Colonic mucosa (tissue), 4 donors: ENCODE data around the gene GPR137. TPM values are rescaled to one million over a fixed set of nuclear protein-coding genes. Genes with fewer than 3 reads are reported as not detected.
"Not testable (repeated sequence)": the region's sequence is repeated elsewhere in the genome, so short reads cannot be mapped to it uniquely, and the experiment has no call there.

Experiments
- DNase-seq: peaks from one replicate; pipeline ENCODE4 v3.0.0-alpha.2; 2020
- H3K27ac ChIP-seq: fragments of 200-600 bp; one replicate; pipeline ENCODE4 v1.8.0; 2021
- H3K27me3 ChIP-seq: fragments of 200-600 bp; one replicate; pipeline ENCODE4 v1.8.0; 2021
- H3K36me3 ChIP-seq: fragments of 200-600 bp; one replicate; pipeline ENCODE4 v1.8.0; 2021
- H3K4me1 ChIP-seq: fragments of 200-600 bp; one replicate; pipeline ENCODE4 v1.8.0; 2021; ENCODE audit warnings: mild to moderate bottlenecking
- H3K4me3 ChIP-seq: fragments of 200-600 bp; one replicate; pipeline ENCODE4 v1.8.0; 2021
- H3K9ac ChIP-seq, 2 donors: one replicate each; pipeline ENCODE4 v1.7.0; 2013; ENCODE audit warnings: control low read depth in 2 of 2, low read depth in 2 of 2, low read length in 2 of 2
- H3K9me3 ChIP-seq: fragments of 200-600 bp; one replicate; pipeline ENCODE4 v1.8.0; 2021
- intact Hi-C: fragments of 100-400 bp; cut with DNase I; formaldehyde crosslinking; loops from one replicate; pipeline ENCODE4 v1.14.1; 2022
- total RNA-seq, 2 donors: library from RNA; stranded (reverse); fragmentation: NEBNext Ultra II Directional in 1 of 2; extraction: Animal tissue kit (Norgen Biotek cat#: 25700) in 1 of 2; gene quantifications; one replicate each; pipeline ENCODE4 v1.2.1, GENCODE V29; 2021
- TF ChIP-seq, protein P1 (sequence below): fragments of 200-600 bp; IDR thresholded peaks from one replicate; pipeline ENCODE4 v1.8.0; 2022; ENCODE audit warnings: antibody characterized with exemption, mild to moderate bottlenecking
- donor health status: healthy.
- donor health status: DM: no; HTN: no; CAD: no.
- donor health status: DM: no; HTN: no; CAD: no.

GPR137 gene
- total RNA-seq, 2 donors from 2014 or later, result 36.0 to 58.8 TPM

DNA sequence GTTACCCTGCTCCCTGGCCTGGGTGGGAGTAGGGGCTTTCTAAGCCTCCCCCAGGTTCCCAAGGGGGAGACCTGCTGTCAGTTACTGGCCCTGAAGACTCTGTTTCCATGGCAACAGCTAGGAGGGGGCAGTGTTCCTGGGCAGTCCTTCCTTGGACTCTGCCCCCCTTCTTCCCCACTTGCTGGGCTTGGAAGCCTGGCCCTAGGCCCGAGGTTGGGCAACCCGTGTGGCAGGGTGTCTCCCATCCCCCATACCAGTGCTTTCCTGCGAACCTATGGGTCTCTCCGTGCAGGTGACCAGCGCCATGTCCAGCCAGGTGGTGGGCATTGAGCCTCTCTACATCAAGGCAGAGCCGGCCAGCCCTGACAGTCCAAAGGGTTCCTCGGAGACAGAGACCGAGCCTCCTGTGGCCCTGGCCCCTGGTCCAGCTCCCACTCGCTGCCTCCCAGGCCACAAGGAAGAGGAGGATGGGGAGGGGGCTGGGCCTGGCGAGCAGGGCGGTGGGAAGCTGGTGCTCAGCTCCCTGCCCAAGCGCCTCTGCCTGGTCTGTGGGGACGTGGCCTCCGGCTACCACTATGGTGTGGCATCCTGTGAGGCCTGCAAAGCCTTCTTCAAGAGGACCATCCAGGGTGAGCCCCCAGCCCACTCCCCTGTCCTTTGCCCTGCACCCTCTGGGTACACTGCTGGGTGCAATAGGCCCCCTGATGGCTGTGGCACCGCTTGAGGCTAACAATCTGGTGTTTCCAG lies 21.4 kb downstream of the GPR137 start:
- Histone ChIP-seq H3K9ac (peak overlapping the region; percentile 65 to 98), H3K4me1 (peaks cover 13% of the 10 kb centered on the region), H3K36me3 (no peaks in the 10 kb centered on the region), H3K27me3 (no peaks in the 10 kb centered on the region), H3K4me3 (peak overlapping the region; percentile 61), H3K9me3 (no peaks in the 10 kb centered on the region), H3K27ac (peak overlapping the region; percentile 85)
- DNase-seq, result peak; percentile 62
- intact Hi-C loops, result no loop called here
- TF ChIP-seq, protein P1, sequence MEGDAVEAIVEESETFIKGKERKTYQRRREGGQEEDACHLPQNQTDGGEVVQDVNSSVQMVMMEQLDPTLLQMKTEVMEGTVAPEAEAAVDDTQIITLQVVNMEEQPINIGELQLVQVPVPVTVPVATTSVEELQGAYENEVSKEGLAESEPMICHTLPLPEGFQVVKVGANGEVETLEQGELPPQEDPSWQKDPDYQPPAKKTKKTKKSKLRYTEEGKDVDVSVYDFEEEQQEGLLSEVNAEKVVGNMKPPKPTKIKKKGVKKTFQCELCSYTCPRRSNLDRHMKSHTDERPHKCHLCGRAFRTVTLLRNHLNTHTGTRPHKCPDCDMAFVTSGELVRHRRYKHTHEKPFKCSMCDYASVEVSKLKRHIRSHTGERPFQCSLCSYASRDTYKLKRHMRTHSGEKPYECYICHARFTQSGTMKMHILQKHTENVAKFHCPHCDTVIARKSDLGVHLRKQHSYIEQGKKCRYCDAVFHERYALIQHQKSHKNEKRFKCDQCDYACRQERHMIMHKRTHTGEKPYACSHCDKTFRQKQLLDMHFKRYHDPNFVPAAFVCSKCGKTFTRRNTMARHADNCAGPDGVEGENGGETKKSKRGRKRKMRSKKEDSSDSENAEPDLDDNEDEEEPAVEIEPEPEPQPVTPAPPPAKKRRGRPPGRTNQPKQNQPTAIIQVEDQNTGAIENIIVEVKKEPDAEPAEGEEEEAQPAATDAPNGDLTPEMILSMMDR, result no peak

DNA sequence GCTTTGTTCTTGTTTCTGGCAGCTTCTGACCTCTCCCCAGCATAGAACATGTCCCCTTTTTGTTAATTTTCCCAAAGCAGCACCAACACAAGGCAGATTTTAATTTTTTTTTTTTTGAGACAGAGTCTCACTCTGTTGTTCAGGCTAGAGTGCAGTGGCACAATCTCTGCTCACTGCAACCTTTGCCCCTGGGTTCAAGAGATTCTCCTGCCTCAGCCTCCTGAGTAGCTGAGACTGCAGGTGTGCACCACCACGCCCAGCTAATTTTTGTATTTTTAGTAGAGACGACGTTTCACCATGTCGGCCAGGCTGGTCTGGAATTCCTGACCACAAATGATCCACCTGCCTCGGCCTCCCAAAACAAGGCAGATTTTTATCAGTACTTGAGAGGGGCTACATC lies 22.1 kb downstream of the GPR137 start:
- H3K9ac ChIP-seq, result peak overlapping the region; percentile 65 to 98
- DNase-seq, H3K4me3 ChIP-seq, H3K9me3 ChIP-seq, intact Hi-C loops, H3K27me3 ChIP-seq, H3K27ac ChIP-seq, H3K36me3 ChIP-seq: not testable (repeated sequence)
- peaks cover 13% of the 10 kb centered on the region for H3K4me1 ChIP-seq

DNA sequence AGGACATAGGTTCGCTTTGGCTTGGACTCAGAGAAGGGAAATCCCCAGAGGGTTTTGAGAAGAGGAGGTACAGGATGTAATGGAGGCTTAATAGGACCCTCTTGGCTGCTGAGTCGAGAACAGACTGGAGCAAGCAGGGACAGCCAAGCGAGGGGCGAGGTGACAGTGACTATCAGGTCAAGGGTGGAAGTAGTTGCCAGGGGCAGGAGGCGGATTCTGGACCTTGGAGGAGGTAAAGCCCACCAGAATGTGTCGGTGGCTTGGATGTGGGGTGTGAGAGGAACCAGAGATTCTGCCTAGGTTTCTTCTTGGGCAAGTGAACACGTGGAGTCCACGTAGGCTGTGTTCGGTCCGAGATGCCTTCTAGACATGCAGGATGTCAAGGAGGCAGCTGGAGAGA lies 27.3 kb downstream of the GPR137 start:
- no peaks in the 10 kb centered on the region for H3K9me3 ChIP-seq
- H3K36me3 ChIP-seq, result no peaks in the 10 kb centered on the region
- no peak overlapping the region for H3K4me3 ChIP-seq
- no peaks in the 10 kb centered on the region for H3K27me3 ChIP-seq
- intact Hi-C loops, result no loop called here
- H3K27ac ChIP-seq, result peak overlapping the region; percentile 12
- no peak for DNase-seq
- TF ChIP-seq, protein P1, result no peak
- H3K9ac ChIP-seq, result peak overlapping the region in 1 of 2 donors; percentile 1
- peaks cover 12% of the 10 kb centered on the region for H3K4me1 ChIP-seq

DNA sequence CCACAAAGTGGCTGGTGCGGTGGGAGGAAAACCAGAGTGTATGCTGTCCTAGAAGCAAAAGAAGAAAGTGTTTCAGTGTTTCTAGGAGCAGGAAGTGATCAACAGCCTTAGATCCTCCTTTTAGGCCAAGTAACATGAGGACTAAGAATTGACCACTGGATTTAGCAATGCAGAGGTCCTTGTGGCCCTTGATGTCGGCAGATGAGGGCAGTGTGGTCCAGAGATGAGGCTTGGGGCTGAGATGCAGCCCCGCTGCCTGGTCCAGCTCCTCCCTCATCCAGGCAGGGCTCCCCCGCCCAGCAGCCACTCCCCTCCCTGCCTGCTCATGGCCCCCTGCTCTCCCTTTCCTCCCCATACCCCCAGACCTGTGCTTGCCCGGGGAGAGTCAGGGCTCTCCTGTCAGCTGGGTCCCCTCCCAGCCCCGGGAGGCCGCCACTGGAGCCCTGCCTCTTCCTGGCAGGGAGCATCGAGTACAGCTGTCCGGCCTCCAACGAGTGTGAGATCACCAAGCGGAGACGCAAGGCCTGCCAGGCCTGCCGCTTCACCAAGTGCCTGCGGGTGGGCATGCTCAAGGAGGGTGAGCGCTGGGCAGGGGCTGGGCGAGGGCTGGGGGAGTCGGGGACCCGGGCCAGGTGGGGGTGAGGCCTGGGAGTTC lies 28.0 kb downstream of the GPR137 start:
- H3K36me3 ChIP-seq, result no peaks in the 10 kb centered on the region
- H3K9me3 ChIP-seq, result no peaks in the 10 kb centered on the region
- H3K4me3 ChIP-seq, result no peak overlapping the region
- peak overlapping the region; percentile 1 to 3 for H3K9ac ChIP-seq
- DNase-seq, result no peak
- TF ChIP-seq, protein P1, result no peak
- intact Hi-C loops, result no loop called here
- peaks cover 12% of the 10 kb centered on the region for H3K4me1 ChIP-seq
- no peaks in the 10 kb centered on the region for H3K27me3 ChIP-seq
- peak overlapping the region; percentile 12 for H3K27ac ChIP-seq

DNA sequence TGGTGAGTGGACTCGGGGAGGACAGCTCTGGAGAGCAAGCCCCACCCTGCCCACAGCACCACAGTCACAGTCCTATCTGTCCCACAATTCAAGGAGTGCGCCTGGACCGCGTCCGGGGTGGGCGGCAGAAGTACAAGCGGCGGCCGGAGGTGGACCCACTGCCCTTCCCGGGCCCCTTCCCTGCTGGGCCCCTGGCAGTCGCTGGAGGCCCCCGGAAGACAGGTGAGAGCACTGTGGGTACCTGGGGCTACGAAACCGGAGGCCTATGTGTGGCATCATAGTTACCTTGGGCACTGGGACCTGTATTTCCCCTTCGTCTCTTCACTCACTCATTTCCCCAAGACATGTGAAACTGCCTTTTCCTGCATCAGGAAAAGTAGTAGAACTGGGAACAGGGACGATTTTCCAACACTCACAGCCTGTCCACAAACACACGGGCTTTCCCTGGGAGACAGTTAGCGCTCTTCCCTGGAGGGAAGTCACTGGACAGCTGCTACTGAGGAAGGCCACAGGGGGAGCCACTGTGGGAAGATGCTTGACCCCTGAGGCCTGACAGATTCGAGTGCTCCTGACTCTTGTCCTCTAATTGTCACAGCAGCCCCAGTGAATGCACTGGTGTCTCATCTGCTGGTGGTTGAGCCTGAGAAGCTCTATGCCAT lies 28.6 kb downstream of the GPR137 start:
- no peaks in the 10 kb centered on the region for H3K27me3 ChIP-seq
- peak overlapping the region; percentile 12 for H3K27ac ChIP-seq
- no peak for DNase-seq
- no peak overlapping the region for H3K4me3 ChIP-seq
- no peaks in the 10 kb centered on the region for H3K9me3 ChIP-seq
- peak overlapping the region in 1 of 2 donors; percentile 3 for H3K9ac ChIP-seq
- TF ChIP-seq, protein P1, result no peak
- H3K36me3 ChIP-seq, result no peaks in the 10 kb centered on the region
- intact Hi-C loops, result no loop called here
- H3K4me1 ChIP-seq, result peaks cover 12% of the 10 kb centered on the region
